Measurements from ENCODE around the gene ATP2B3. TPM values are rescaled to one million over a fixed set of nuclear protein-coding genes. Genes with fewer than 3 reads are reported as not detected.

The ATP2B3 gene
- total RNA-seq, 4 donors from 2014 or later = not detected

- in situ Hi-C loops (cut with MboI; ENCODE audit: low sequenced_read_pairs in 4 of 4) = loop anchor here in 2 of 4 donors (25.0 kb wide), 1 partner anchor 556 kb away; no protein-coding TSS in a partner anchor
- H3K9me3 ChIP-seq = no peaks in the 10 kb centered on the region
- H3K27me3 ChIP-seq = peaks cover 3 to 44% (median 33%) of the 10 kb centered on the region in 3 donors
- intact Hi-C loops (cut with DNase I; ENCODE audit: low total_unique reads) = no loop called here
- no peak overlapping the region for H3K4me3 ChIP-seq
- no peaks in the 10 kb centered on the region for H3K36me3 ChIP-seq
- no peak for DNase-seq
- no peak for ATAC-seq
- H3K4me1 ChIP-seq = no peaks in the 10 kb centered on the region
- TF ChIP-seq, protein P1, sequence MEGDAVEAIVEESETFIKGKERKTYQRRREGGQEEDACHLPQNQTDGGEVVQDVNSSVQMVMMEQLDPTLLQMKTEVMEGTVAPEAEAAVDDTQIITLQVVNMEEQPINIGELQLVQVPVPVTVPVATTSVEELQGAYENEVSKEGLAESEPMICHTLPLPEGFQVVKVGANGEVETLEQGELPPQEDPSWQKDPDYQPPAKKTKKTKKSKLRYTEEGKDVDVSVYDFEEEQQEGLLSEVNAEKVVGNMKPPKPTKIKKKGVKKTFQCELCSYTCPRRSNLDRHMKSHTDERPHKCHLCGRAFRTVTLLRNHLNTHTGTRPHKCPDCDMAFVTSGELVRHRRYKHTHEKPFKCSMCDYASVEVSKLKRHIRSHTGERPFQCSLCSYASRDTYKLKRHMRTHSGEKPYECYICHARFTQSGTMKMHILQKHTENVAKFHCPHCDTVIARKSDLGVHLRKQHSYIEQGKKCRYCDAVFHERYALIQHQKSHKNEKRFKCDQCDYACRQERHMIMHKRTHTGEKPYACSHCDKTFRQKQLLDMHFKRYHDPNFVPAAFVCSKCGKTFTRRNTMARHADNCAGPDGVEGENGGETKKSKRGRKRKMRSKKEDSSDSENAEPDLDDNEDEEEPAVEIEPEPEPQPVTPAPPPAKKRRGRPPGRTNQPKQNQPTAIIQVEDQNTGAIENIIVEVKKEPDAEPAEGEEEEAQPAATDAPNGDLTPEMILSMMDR (IDR thresholded peaks at IDR 0.05 in 4 of 5, conservative IDR thresholded peaks at IDR 0.05 in 1 of 5) = no peak
- TF ChIP-seq POLR2A (IDR thresholded peaks at IDR 0.05) = no peak
- no peak overlapping the region for H3K27ac ChIP-seq
Measured at GRCh38 chrX:153517946-153518834, 748 bp downstream of the ATP2B3 start.

DNA sequence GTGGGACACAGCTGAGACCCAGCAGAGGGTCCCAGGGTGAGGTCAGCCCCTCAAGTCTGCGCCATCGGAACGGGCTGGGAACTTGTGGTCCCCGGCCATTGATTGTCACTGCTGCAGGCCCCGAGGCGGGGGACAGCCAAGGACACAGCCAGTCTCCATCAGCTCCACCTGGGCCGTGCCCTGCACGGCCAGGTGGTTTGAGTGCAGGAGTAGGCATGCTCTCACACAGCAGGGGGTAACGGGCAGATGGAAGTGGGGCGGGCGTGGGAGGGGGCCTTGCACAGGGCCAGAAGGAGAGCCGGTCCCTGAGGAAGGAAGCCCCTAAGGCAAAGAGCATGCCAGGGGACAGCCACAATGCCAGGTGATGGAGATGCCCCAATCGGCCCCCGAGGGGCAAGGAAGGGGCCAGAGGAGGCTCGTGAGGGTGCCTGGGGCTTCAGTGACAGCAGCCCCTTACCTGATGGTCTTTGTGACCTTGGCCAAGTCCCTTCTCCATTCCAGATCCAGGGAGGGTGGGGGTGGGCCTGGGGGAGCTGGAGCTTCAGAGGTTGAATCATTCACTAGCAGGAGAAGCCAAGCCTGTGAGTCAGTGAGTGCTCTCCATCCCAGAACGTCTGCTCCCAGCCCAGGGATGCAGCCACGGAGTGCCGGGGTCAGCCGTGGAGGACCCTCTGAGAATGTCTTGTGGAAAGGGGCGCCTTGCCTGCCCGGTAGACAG, 2.3 kb downstream of the ATP2B3 start:
- Histone ChIP-seq H3K9me3 (no peaks in the 10 kb centered on the region), H3K4me1 (no peaks in the 10 kb centered on the region), H3K36me3 (no peaks in the 10 kb centered on the region), H3K27me3 (peaks cover 3 to 44% (median 37%) of the 10 kb centered on the region in 3 donors), H3K27ac (no peak overlapping the region), H3K4me3 (no peak overlapping the region)
- intact Hi-C loops (cut with DNase I; ENCODE audit: low total_unique reads) (no loop called here), in situ Hi-C loops (cut with MboI; ENCODE audit: low sequenced_read_pairs in 4 of 4) (loop anchor here in 2 of 4 donors (25.0 kb wide), 1 partner anchor 557 kb away; no protein-coding TSS in a partner anchor)
- DNase-seq (no peak), ATAC-seq (no peak)
- no peak for TF ChIP-seq POLR2A (IDR thresholded peaks at IDR 0.05)
- TF ChIP-seq, protein P1 (IDR thresholded peaks at IDR 0.05 in 4 of 5, conservative IDR thresholded peaks at IDR 0.05 in 1 of 5) = no peak

- ATAC-seq (no peak), DNase-seq (no peak)
- TF ChIP-seq, protein P1 (IDR thresholded peaks at IDR 0.05 in 4 of 5, conservative IDR thresholded peaks at IDR 0.05 in 1 of 5) = no peak
- no peak for TF ChIP-seq POLR2A (IDR thresholded peaks at IDR 0.05)
- intact Hi-C loops (cut with DNase I; ENCODE audit: low total_unique reads) (no loop called here), in situ Hi-C loops (cut with MboI; ENCODE audit: low sequenced_read_pairs in 4 of 4) (loop anchor here in 2 of 4 donors (25.0 kb wide), 1 partner anchor 558 kb away; no protein-coding TSS in a partner anchor)
- Histone ChIP-seq H3K36me3 (no peaks in the 10 kb centered on the region), H3K27me3 (peaks cover 3 to 44% (median 37%) of the 10 kb centered on the region in 3 donors), H3K4me1 (no peaks in the 10 kb centered on the region), H3K9me3 (no peaks in the 10 kb centered on the region), H3K27ac (no peak overlapping the region), H3K4me3 (no peak overlapping the region)
Measured at GRCh38 chrX:153520287-153520917, 3.0 kb downstream of the ATP2B3 start.

- intact Hi-C loops (cut with DNase I; ENCODE audit: low total_unique reads) = no loop called here
- peaks cover 3 to 44% (median 39%) of the 10 kb centered on the region in 3 donors for H3K27me3 ChIP-seq
- ATAC-seq = no peak
Measured at GRCh38 chrX:153521034-153521433, 3.6 kb downstream of the ATP2B3 start.

More at GRCh38 chrX:153521034-153521433, 3.6 kb downstream of the ATP2B3 start:
- in situ Hi-C loops (cut with MboI; ENCODE audit: low sequenced_read_pairs in 4 of 4) = loop anchor here in 2 of 4 donors (25.0 kb wide), 1 partner anchor 559 kb away; no protein-coding TSS in a partner anchor
- Histone ChIP-seq H3K36me3 (no peaks in the 10 kb centered on the region), H3K4me3 (no peak overlapping the region), H3K4me1 (no peaks in the 10 kb centered on the region), H3K9me3 (no peaks in the 10 kb centered on the region), H3K27ac (no peak overlapping the region)
- DNase-seq = no peak
- TF ChIP-seq POLR2A (IDR thresholded peaks at IDR 0.05) = no peak
- TF ChIP-seq, protein P1 (IDR thresholded peaks at IDR 0.05 in 4 of 5, conservative IDR thresholded peaks at IDR 0.05 in 1 of 5) = no peak
